ENCODE results near the gene DTHD1. TPM values are rescaled to one million over a fixed set of nuclear protein-coding genes. Genes with fewer than 3 reads are reported as not detected.

The DTHD1 gene
- total RNA-seq, 1 experiment from 2014 or later, result not detected

GRCh38 chr4:36363024-36363423 lies 81.6 kb downstream of the DTHD1 start:
- DNase-seq (ENCODE audit: low read depth in 1 of 2, low spot score in 2 of 2), result no peak
- Histone ChIP-seq H3K9me3 (replicated peaks) (no peaks in the 10 kb centered on the region), H3K27me3 (replicated peaks) (no peaks in the 10 kb centered on the region), H3K27ac (no peak overlapping the region), H3K4me1 (replicated peaks) (no peaks in the 10 kb centered on the region), H3K4me3 (no peak overlapping the region), H3K36me3 (no peaks in the 10 kb centered on the region)

GRCh38 chr4:36374836-36375511 lies 93.6 kb downstream of the DTHD1 start:
- Histone ChIP-seq H3K9me3 (replicated peaks) (no peaks in the 10 kb centered on the region), H3K27me3 (replicated peaks) (no peaks in the 10 kb centered on the region), H3K27ac (no peak overlapping the region), H3K4me1 (replicated peaks) (no peaks in the 10 kb centered on the region), H3K36me3 (no peaks in the 10 kb centered on the region), H3K4me3 (no peak overlapping the region)
- no peak for DNase-seq (ENCODE audit: low read depth in 1 of 2, low spot score in 2 of 2)

DNA sequence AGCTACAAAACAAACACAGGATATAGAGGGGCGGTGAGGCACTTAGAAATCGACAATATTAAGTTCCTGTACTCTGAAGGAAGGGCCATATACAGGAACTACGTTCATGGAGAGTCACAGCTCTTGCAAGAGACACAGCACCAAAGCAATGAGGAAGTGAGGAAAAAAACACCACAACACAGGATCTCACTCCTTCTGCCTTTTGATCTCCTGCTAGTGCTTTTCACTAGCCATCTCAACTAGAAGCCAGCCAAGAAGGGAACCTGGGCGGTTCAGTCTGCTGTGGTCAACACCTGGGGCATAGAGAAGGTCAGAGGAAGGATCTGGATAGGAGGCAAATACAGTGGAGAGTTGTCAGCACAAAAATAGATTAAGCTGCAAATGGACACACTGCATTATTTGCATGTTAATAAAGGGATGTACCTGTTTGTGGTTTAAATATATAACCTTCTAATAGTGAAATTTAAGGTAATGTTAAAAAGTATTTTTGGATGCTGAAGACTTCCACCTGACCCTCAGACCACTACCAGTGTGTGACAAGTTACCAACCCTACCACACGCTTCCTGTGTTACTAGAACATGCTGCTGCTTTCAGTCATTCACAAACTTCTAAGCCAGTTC lies 104.6 kb downstream of the DTHD1 start:
- Histone ChIP-seq H3K27ac (no peak overlapping the region), H3K36me3 (no peaks in the 10 kb centered on the region), H3K4me1 (replicated peaks) (no peaks in the 10 kb centered on the region), H3K9me3 (replicated peaks) (no peaks in the 10 kb centered on the region), H3K4me3 (no peak overlapping the region), H3K27me3 (replicated peaks) (no peaks in the 10 kb centered on the region)
- DNase-seq (ENCODE audit: low read depth in 1 of 2, low spot score in 2 of 2), result no peak

GRCh38 chr4:36386691-36387090 lies 105.3 kb downstream of the DTHD1 start:
- DNase-seq (ENCODE audit: low read depth in 1 of 2, low spot score in 2 of 2), result no peak
- no peaks in the 10 kb centered on the region for H3K9me3 ChIP-seq (replicated peaks)
- no peak overlapping the region for H3K27ac ChIP-seq
- H3K36me3 ChIP-seq, result no peaks in the 10 kb centered on the region
- no peak overlapping the region for H3K4me3 ChIP-seq
- no peaks in the 10 kb centered on the region for H3K4me1 ChIP-seq (replicated peaks)
- no peaks in the 10 kb centered on the region for H3K27me3 ChIP-seq (replicated peaks)

- no peak for DNase-seq (ENCODE audit: low read depth in 1 of 2, low spot score in 2 of 2)
- Histone ChIP-seq H3K9me3 (replicated peaks) (no peaks in the 10 kb centered on the region), H3K27me3 (replicated peaks) (no peaks in the 10 kb centered on the region)
Observed at GRCh38 chr4:36388710-36389109, 107.3 kb downstream of the DTHD1 start.

DNA sequence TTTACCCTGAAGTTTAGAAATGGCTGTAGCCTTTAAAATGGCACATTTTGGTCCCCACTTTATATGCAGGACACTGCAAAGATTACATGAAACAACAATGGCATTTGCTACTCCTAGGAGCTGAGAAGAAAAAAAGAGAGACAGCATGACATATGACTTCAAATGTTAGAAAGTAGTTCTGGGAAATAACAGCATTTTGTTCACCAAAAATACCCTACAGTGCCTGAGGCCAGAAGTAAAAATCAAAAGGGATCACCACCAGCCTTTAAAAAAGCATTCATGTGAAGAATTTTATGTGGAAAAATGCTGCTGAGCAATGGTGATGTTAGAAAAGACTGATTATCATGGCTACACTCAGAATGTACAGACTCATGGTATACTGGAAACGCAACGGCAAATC lies 110.0 kb downstream of the DTHD1 start:
- Histone ChIP-seq H3K9me3 (replicated peaks) (no peaks in the 10 kb centered on the region), H3K4me3 (no peak overlapping the region)

More at GRCh38 chr4:36388710-36389109, 107.3 kb downstream of the DTHD1 start:
- H3K4me1 ChIP-seq (replicated peaks), result no peaks in the 10 kb centered on the region
- no peak overlapping the region for H3K27ac ChIP-seq
- no peak overlapping the region for H3K4me3 ChIP-seq
- H3K36me3 ChIP-seq, result no peaks in the 10 kb centered on the region

GRCh38 chr4:36392024-36392423 lies 110.6 kb downstream of the DTHD1 start:
- no peak for DNase-seq (ENCODE audit: low read depth in 1 of 2, low spot score in 2 of 2)
- no peaks in the 10 kb centered on the region for H3K36me3 ChIP-seq
- H3K4me3 ChIP-seq, result no peak overlapping the region
- H3K27ac ChIP-seq, result no peak overlapping the region
- H3K4me1 ChIP-seq (replicated peaks), result no peaks in the 10 kb centered on the region
- no peaks in the 10 kb centered on the region for H3K9me3 ChIP-seq (replicated peaks)
- H3K27me3 ChIP-seq (replicated peaks), result no peaks in the 10 kb centered on the region

More for the DNA sequence above, 110.0 kb downstream of the DTHD1 start:
- Histone ChIP-seq H3K36me3 (no peaks in the 10 kb centered on the region), H3K27me3 (replicated peaks) (no peaks in the 10 kb centered on the region), H3K4me1 (replicated peaks) (no peaks in the 10 kb centered on the region), H3K27ac (no peak overlapping the region)
- no peak for DNase-seq (ENCODE audit: low read depth in 1 of 2, low spot score in 2 of 2)

DNA sequence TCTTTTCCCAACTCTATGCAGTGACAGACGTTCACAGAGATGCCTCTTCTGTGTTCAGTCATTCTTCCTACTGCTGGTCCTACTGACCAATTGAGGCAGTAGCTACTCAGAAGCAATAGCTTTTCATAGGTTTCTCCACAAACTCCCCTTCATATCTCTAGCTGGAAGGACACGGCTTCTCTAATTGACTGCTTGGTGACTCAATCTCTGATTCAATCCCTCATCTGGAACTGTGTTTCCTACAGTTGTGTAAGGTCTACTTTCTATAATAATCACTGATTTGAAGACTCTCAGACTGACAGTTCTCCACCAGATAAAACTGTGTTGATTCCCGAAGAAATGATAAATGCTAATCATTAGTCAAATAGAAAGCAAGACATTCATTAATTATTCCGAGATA lies 111.5 kb downstream of the DTHD1 start:
- H3K9me3 ChIP-seq (replicated peaks), result no peaks in the 10 kb centered on the region
- no peak for DNase-seq (ENCODE audit: low read depth in 1 of 2, low spot score in 2 of 2)
- no peaks in the 10 kb centered on the region for H3K36me3 ChIP-seq
- H3K27ac ChIP-seq, result no peak overlapping the region
- H3K4me1 ChIP-seq (replicated peaks), result no peaks in the 10 kb centered on the region
- H3K4me3 ChIP-seq, result no peak overlapping the region
- no peaks in the 10 kb centered on the region for H3K27me3 ChIP-seq (replicated peaks)

Other genes with a start within 250 kb of the DTHD1 start
- gene ARAP2, start 37.1 kb upstream of the DTHD1 start, total RNA-seq (2014; rRNA removed; shearing (Covaris generic)), result 0.24 TPM in 1 of 2 replicates, not detected in the other

All from SJSA1 (cell line).